Trophoblast cell (in vitro differentiated cells and primary cell): ENCODE results near the gene VPS26C.

Source experiments
- DNase-seq, 2 donors: peaks; one replicate each; pipeline ENCODE4 v3.0.0-alpha.2; 2016
- H2AFZ ChIP-seq: 2 replicates; pipeline ENCODE4 v1.6.1; 2013; ENCODE audit warnings: low read length, moderate library complexity, mild to moderate bottlenecking; ENCODE audit not compliant: insufficient read depth, poor library complexity
- H2AK5ac ChIP-seq: 2 replicates; pipeline ENCODE4 v1.6.1; 2013; ENCODE audit warnings: mild to moderate bottlenecking, low read length
- H2BK120ac ChIP-seq: 2 replicates; pipeline ENCODE4 v1.6.1; 2013; ENCODE audit warnings: low read length, mild to moderate bottlenecking, moderate library complexity; ENCODE audit not compliant: insufficient read depth, poor library complexity
- H2BK12ac ChIP-seq: 2 replicates; pipeline ENCODE4 v1.6.1; 2013; ENCODE audit warnings: mild to moderate bottlenecking, low read length, moderate library complexity
- H2BK5ac ChIP-seq: 2 replicates; pipeline ENCODE4 v1.6.1; 2013; ENCODE audit warnings: low read length, low read depth, moderate library complexity, mild to moderate bottlenecking; ENCODE audit not compliant: poor library complexity
- H3K14ac ChIP-seq: 2 replicates; pipeline ENCODE4 v1.6.1; 2013; ENCODE audit warnings: mild to moderate bottlenecking, low read length
- H3K18ac ChIP-seq: 2 replicates; pipeline ENCODE4 v1.6.1; 2013; ENCODE audit warnings: mild to moderate bottlenecking, low read length
- H3K23ac ChIP-seq: 2 replicates; pipeline ENCODE4 v1.6.1; 2013; ENCODE audit warnings: low read length
- H3K27ac ChIP-seq: 2 replicates; pipeline ENCODE4 v1.5.1; 2013; ENCODE audit warnings: low read depth, mild to moderate bottlenecking, inconsistent platforms, low read length, moderate library complexity
- H3K27me3 ChIP-seq: 2 replicates; pipeline ENCODE4 v1.6.1; 2013; ENCODE audit warnings: inconsistent platforms, mild to moderate bottlenecking, low read length, moderate library complexity; ENCODE audit not compliant: insufficient read depth
- H3K36me3 ChIP-seq, 2 experiments: 1 replicate in 1 of 2; 2 replicates in 1 of 2; pipeline ENCODE4 v1.6.1; 2013; ENCODE audit warnings: low read length in 2 of 2, mild to moderate bottlenecking in 2 of 2, moderate library complexity in 1 of 2; ENCODE audit not compliant: insufficient read depth in 2 of 2, control insufficient read depth in 1 of 2
- H3K4ac ChIP-seq: 2 replicates; pipeline ENCODE4 v1.6.1; 2013; ENCODE audit warnings: low read depth, mild to moderate bottlenecking, low read length, moderate library complexity
- H3K4me1 ChIP-seq, 2 experiments: 1 replicate in 1 of 2; 2 replicates in 1 of 2; pipeline ENCODE4 v1.6.1; 2013; ENCODE audit warnings: low read length in 2 of 2, mild to moderate bottlenecking in 2 of 2, moderate library complexity in 1 of 2; ENCODE audit not compliant: insufficient read depth in 2 of 2, control insufficient read depth in 1 of 2
- H3K4me2 ChIP-seq: 2 replicates; pipeline ENCODE4 v1.6.1; 2013; ENCODE audit warnings: inconsistent platforms, mild to moderate bottlenecking, low read length, moderate library complexity
- H3K4me3 ChIP-seq: 2 replicates; pipeline ENCODE4 v1.5.1; 2013; ENCODE audit warnings: mild to moderate bottlenecking, low read depth, low read length, inconsistent platforms
- H3K79me1 ChIP-seq: one replicate; pipeline ENCODE4 v1.6.1; 2013; ENCODE audit warnings: low read length
- H3K79me2 ChIP-seq: 2 replicates; pipeline ENCODE4 v1.6.1; 2013; ENCODE audit warnings: low read length, mild to moderate bottlenecking; ENCODE audit not compliant: control insufficient read depth, insufficient read depth, poor library complexity
- H3K9ac ChIP-seq: 2 replicates; pipeline ENCODE4 v1.6.1; 2013; ENCODE audit warnings: mild to moderate bottlenecking, low read length
- H3K9me3 ChIP-seq: 2 replicates; pipeline ENCODE4 v1.6.1; 2013; ENCODE audit warnings: low read depth, mild to moderate bottlenecking, control low read depth, inconsistent platforms, low read length; ENCODE audit not compliant: insufficient read depth
- H4K12ac ChIP-seq: 2 replicates; pipeline ENCODE4 v1.6.1; 2013; ENCODE audit warnings: low read depth, mild to moderate bottlenecking, low read length, moderate library complexity
- H4K8ac ChIP-seq: 2 replicates; pipeline ENCODE4 v1.6.1; 2013; ENCODE audit warnings: low read depth, mild to moderate bottlenecking, low read length, moderate library complexity
- H4K91ac ChIP-seq: one replicate; pipeline ENCODE4 v1.6.1; 2013; ENCODE audit warnings: low read depth, mild to moderate bottlenecking, low read length, moderate library complexity
- WGBS: extraction: QIAGEN DNeasy Blood & Tissue Kit; methylation state at CpG from one replicate; pipeline ENCODE4 v1.1.7; 2013; ENCODE audit warnings: missing lambda C conversion rate; ENCODE audit not compliant: insufficient read length, insufficient coverage; ENCODE audit errors: extremely low coverage; 5-methylcytosine and 5-hydroxymethylcytosine counted together

Gene VPS26C

DNA sequence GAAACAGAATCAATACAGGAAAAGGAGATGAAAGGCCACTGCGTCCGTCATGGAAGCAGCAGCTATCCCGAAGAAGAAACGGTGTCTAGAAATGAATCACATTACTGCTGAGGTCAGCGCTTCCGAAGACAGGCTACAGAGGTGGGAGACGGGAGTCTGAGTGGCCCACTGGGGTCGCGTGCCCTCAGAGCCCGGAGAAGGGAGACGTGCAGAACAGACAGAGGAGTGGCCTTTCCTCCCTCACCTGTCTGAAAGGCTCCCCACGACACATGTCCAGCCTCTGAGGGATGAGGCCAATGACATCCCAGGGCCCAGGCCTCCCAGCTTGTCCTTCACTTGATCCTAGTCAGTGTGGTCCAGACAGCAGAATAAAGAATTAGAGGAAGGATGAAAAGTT is 35.9 kb downstream of the VPS26C start:
- Histone ChIP-seq H3K23ac (no peak overlapping the region), H4K12ac (no peak overlapping the region), H3K4ac (no peak overlapping the region), H3K27me3 (no peaks in the 10 kb centered on the region), H2AK5ac (no peak overlapping the region), H3K4me1 (no peaks in the 10 kb centered on the region), H2BK5ac (no peak overlapping the region), H3K18ac (no peak overlapping the region), H3K36me3 (peaks cover 50 to 57% of the 10 kb centered on the region in 2 experiments), H3K4me3 (no peak overlapping the region), H2BK12ac (no peak overlapping the region), H3K27ac (no peak overlapping the region), H3K79me1 (no peaks in the 10 kb centered on the region), H3K14ac (no peak overlapping the region), H3K9ac (no peak overlapping the region), H3K79me2 (no peaks in the 10 kb centered on the region), H2BK120ac (no peak overlapping the region), H4K8ac (no peak overlapping the region), H3K4me2 (no peak overlapping the region), H4K91ac (no peak overlapping the region), H3K9me3 (no peaks in the 10 kb centered on the region), H2AFZ (no peak overlapping the region)
- WGBS: no CpG with 5 or more reads among the region's 12 CpGs
- no peak for DNase-seq

DNA sequence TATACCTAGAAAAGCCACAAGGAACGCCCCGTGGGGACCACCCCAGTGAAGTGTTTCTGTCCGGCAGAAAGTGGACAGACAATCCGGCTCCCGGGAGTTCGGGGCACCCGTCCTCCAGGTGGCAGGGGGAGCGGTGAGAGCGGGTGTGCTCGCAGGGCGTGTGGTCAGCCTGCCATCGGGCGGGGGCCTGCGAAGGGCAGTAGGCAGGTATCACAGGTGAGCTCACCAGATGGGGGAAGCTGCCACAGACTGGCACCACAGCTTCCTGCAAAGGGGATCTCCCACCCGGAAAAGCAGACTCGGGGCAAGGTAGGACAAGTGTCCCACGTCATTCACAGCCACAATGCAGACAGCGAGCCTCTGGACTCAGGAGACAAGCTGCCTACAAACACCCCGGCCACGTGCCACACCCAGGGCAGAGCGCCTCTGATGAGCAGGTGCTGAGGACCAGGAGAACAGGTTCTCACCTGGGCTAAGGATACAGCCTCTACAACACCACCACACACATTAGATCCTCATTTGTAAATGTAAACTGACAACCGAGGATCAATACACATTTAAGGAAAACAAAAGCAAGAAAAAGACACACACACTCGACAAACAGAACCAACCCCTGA is 36.4 kb downstream of the VPS26C start:
- Histone ChIP-seq H3K36me3 (peaks cover 51 to 62% of the 10 kb centered on the region in 2 experiments), H4K8ac (no peak overlapping the region), H3K18ac (no peak overlapping the region), H3K9me3 (no peaks in the 10 kb centered on the region), H2AFZ (no peak overlapping the region), H3K4me1 (no peaks in the 10 kb centered on the region), H3K27ac (no peak overlapping the region), H2BK12ac (no peak overlapping the region), H3K79me1 (no peaks in the 10 kb centered on the region), H2BK5ac (no peak overlapping the region), H3K27me3 (no peaks in the 10 kb centered on the region), H3K4ac (no peak overlapping the region), H3K9ac (no peak overlapping the region), H2BK120ac (no peak overlapping the region), H3K23ac (no peak overlapping the region), H2AK5ac (no peak overlapping the region), H3K4me2 (no peak overlapping the region), H4K12ac (no peak overlapping the region), H3K14ac (no peak overlapping the region), H3K4me3 (no peak overlapping the region), H3K79me2 (no peaks in the 10 kb centered on the region), H4K91ac (no peak overlapping the region)
- no peak for DNase-seq
- WGBS: no CpG with 5 or more reads among the region's 23 CpGs

DNA sequence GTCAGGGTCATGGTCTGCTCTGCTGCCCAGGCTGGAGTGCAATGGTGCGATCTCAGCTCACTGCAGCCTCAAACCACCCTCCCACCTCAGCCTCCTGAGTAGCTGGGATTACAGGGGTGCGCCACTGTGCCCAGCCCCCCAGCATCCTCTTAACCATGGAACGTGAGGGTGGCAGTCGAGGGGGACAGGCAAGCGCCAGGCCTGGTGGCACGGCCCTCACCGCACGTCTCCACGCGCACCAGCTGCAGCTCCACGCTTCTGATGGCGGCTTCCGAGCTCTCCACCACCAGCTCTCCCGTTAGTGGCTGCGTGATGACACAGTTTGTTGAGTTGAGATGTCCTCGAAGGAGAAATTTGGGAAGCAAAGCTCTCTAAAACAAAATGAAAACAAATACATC is 39.1 kb downstream of the VPS26C start:
- no peak overlapping the region for H3K4me2 ChIP-seq
- no peaks in the 10 kb centered on the region for H3K27me3 ChIP-seq
- no peak overlapping the region for H3K9ac ChIP-seq
- no peak overlapping the region for H3K18ac ChIP-seq
- H3K4me1 ChIP-seq: no peaks in the 10 kb centered on the region
- H2BK120ac ChIP-seq: no peak overlapping the region
- no peak overlapping the region for H2BK12ac ChIP-seq
- H2AK5ac ChIP-seq: no peak overlapping the region
- H2AFZ ChIP-seq: no peak overlapping the region
- no peak overlapping the region for H4K12ac ChIP-seq
- peaks cover 4% of the 10 kb centered on the region for H3K9me3 ChIP-seq
- H3K36me3 ChIP-seq: peaks cover 57 to 74% of the 10 kb centered on the region in 2 experiments
- H3K79me2 ChIP-seq: no peaks in the 10 kb centered on the region
- DNase-seq: no peak
- no peak overlapping the region for H4K91ac ChIP-seq
- H2BK5ac ChIP-seq: no peak overlapping the region
- no peak overlapping the region for H3K27ac ChIP-seq
- H3K14ac ChIP-seq: no peak overlapping the region
- H3K4ac ChIP-seq: no peak overlapping the region
- H3K4me3 ChIP-seq: no peak overlapping the region
- H4K8ac ChIP-seq: no peak overlapping the region
- H3K23ac ChIP-seq: no peak overlapping the region
- H3K79me1 ChIP-seq: no peaks in the 10 kb centered on the region
- WGBS: no CpG with 5 or more reads among the region's 16 CpGs

DNA sequence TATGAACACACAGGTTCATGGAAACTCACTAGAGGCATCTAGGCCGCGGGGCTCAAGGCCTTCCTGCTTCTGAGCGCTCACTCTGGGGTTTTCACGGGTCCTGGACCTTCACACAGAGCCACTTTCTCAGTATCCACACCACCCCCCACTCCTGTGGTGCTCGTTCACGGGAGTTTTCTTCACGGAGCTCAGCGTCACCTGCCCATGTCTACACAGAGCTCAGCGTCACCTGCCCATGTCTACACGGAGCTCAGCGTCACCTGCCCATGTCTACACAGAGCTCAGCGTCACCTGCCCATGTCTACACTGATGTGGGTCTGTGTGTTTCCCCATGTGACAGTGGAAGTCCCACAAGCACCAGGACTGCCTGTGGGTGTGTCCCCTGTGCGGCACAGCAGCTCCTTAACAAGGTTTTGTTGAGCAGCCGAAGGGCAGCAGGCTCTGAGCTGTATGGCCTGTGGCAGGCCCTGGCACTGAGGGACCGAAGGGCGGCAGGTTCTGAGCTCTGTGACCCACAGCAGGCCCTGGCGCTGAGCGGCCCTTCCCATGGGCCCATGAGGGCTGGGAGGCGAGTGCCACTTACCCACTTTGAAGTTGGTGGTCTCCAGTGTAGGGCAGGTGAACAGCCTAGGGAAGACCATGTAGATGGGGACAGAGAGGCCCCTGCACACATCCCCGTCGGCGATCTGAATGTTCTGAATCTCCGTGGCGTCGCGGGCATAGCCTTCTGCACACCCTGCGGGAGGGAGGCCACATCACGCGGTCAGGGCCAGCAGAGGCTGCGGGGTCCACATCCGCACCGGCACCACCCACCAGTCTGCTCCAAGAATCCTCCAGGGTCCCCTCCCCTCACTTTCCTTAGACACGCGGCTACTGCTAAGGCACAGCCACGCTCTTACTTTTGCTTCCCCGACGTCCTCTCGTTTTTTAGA is 39.8 kb downstream of the VPS26C start:
- H3K4ac ChIP-seq: no peak overlapping the region
- peaks cover 56 to 69% of the 10 kb centered on the region in 2 experiments for H3K36me3 ChIP-seq
- no peak overlapping the region for H4K8ac ChIP-seq
- no peaks in the 10 kb centered on the region for H3K27me3 ChIP-seq
- H4K12ac ChIP-seq: no peak overlapping the region
- H2AFZ ChIP-seq: no peak overlapping the region
- H2BK12ac ChIP-seq: no peak overlapping the region
- H4K91ac ChIP-seq: no peak overlapping the region
- no peaks in the 10 kb centered on the region for H3K79me2 ChIP-seq
- H3K79me1 ChIP-seq: no peaks in the 10 kb centered on the region
- H3K9me3 ChIP-seq: peaks cover 4% of the 10 kb centered on the region
- no peak overlapping the region for H3K4me3 ChIP-seq
- no CpG with 5 or more reads among the region's 38 CpGs for WGBS
- H3K18ac ChIP-seq: no peak overlapping the region
- no peak overlapping the region for H2BK5ac ChIP-seq
- H3K23ac ChIP-seq: no peak overlapping the region
- H3K27ac ChIP-seq: no peak overlapping the region
- DNase-seq: no peak
- no peak overlapping the region for H3K4me2 ChIP-seq
- no peaks in the 10 kb centered on the region for H3K4me1 ChIP-seq
- no peak overlapping the region for H3K9ac ChIP-seq
- H2AK5ac ChIP-seq: no peak overlapping the region
- H3K14ac ChIP-seq: no peak overlapping the region
- no peak overlapping the region for H2BK120ac ChIP-seq
